NCI-H510A (cell line): Measurements from ENCODE around the gene AHCYL2.
A peak's percentile ranks its signal among the peaks of the same experiment; 100 is the strongest.

Experiments used
- DNase-seq: peaks from one replicate; lab custom pipeline; 2025; lab: John Stamatoyannopoulos, UW

AHCYL2 gene

DNA sequence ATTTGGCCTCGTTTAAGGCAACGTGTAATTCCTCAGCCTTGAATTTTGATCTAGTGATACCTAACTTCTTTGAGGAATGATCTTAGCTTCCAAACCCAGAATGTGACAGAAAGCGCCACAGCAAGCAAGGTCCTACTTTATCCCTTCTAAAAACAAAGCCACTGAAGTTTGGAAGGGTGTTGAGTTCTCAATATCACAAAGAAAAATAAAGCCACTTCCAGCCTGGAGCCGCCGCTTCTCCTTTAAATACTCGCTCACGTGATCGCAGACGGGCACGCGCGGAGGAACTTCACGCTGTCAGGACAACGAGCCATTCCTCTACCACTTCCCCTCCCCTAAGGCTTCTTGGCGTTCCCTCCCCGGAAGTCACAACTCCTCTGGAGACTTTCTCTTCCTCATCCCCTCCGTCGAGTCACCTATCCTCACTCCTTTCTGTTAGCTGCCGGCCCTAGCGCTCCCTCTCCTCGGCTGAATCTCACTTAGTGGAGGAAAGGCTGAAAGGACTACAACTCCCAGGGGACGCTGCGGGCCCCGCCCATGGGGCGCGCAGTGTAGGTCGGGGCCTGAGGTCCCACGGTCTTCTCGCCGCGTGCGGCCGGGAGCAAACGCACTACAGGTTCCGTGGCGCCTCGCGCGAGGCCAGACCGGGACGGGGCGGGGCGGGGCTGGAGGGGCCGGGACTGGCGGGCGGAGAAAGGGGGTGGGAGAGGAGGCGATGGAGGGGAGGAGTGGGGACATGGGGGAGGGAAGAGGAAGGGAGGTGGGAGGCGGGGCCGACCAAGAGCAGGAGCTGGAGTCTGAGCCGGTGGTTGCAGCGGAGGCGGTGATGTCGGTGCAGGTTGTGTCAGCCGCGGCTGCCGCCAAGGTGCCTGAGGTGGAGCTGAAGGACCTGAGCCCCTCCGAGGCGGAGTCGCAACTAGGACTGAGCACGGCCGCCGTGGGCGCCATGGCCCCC, at the start of gene AHCYL2:
AHCYL2 (plus strand) TSS at position 780 of the 955 bp plus-strand sequence.
- DNase-seq, result peak; percentile 82

DNA sequence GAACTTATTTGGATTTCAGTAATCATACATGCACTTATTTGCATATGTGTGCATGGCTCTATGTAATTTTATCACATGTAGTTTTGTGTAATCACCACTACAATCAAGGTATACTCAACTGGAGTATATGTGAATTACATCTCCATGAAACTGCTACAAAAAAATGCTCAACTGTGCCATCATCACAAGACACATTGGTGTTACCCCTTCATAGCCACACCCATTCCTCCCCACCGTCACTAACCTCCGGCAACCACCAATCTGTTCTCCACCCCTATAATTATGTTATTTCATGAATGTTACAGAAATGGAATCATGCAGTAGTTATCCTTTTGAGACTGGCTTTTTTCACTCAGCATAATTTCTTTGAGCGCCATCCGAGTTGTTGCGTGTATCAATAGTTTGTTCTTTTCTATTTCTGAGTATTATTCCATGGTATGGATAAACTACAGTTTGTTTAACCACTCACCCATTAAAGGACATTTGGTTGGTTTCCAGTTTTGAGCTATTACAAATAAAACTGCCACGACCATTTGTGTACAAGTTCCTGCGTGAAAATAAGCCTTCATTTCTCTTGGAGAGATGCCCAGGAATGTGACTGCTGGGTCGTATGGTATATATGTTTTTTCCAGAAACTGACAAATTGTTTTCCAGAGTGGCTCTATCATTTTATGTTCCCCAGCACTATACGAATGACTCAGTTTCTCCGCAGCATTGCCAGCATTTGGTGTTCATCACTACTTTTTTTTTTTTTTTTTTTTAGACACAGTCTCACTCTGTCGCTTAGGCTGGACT, 47.7 kb upstream of the AHCYL2 start:
- no peak for DNase-seq

DNA sequence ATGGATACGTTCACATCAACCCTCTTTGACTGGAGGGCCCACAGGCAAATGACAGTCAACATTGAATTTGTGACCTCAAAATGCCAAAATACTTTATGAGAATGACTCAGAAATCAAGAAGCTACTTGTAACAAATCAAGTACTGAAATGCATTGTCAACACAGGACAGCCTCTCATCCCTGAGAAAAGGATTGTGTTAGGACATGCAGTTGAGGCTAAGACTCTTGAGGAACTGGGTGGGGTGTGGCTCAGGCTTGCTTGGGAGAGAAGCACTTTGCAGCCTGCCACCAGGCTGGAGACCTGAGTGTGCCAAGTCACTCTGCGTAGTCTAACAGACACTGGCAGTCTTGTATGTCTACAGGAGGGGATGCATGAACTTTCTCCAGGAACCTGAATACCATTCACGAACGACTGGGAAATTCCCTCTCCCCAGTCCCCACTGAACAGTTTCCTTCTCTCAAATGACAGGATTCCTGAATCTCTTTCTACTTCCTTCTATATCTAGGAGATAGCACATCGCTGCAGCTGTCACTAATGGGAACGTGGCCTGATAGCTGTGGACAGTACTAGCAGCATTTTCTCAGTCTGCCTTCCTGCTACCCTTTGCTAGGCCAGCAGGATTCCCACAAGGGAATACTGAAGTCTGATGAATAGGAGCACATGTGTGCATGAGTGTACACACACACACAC, 39.7 kb upstream of the AHCYL2 start:
- no peak for DNase-seq

DNA sequence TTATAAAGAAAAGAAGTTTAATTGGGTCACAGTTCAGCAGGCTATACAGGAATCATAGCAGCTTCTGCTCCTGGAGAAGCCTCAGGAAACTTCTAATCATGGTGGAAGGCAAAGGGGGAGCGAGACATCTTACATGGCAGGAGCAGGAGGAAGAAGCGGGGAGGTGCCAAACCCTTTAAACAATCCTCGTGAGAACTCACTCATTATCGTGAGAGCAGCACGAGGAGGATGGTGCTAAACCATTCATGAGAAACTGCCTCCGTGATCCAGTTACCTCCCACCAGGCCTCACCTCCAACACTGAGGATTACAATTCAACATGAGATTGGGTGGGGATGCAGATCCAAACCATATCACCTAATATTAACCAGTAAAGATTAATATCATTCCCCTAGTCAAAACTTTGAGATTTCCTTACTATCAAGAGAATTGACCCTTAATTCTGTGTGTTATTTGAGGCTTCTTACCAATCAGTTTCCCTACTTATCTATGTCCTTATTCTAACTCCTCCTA, 38.0 kb upstream of the AHCYL2 start:
- DNase-seq, result no peak

DNA sequence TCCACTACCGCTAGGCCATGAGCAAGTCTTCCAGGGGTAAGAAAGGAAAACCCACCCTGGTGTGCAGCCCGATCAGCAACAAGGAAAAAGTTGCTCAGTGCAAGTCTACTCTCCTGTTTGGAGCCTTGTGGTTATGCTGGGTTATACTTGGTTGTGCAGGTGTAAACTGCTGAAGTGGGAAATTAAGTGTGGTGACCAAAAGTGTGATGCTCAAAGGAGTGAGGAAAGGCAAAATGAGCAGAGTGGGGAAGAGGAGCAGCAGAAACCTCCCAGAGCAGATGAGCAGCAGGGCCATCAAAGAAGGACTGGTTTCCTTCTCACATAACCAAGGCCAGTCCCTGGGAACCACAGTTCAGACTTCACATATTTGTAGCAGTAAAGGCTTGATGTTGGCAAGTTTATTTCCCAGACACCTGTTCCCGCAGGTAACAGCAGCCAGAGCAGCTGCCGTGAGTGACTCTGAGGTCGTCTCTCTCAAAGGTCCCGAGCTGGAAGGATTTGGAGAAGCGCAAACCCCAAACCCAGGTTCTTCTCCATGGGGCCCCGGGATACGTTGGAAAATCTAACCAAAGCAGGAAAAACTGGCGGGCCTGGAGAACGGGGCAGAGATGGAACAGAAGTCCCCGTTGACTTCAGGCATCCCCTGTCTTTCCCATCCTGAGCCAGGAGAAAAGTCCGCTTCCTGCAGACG, 37.0 kb upstream of the AHCYL2 start:
- no peak for DNase-seq

DNA sequence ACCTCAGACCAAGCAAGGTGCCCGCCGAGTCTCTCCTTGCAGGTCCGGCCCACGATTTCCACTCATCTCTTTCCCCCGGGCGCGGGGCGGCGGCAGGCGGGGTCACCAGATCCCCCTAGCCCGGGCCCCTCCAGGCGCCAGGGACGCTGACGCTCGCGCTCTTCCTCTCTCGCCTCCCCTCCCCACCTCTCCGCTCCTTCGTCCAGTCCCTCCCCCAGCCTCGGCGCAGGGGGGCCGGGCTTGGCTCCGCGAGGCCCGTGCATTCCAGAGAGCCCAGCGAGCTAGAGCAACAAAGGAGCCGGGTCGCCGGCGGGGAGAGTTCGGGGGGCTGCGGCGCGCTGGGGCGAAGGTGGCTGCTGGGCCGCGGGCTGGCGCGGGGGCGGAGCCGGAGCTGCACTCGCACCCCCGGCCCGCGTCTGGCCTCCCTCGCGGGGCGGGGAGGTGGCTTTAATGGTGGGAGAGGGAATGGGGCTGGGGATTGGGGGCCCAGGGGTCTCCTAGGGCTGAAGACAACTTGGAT, 36.4 kb upstream of the AHCYL2 start, which contains the start of gene SMO:
SMO (plus strand) TSS at position 262 of the 520 bp plus-strand sequence. CDS start 519 bp downstream, outside the sequence.
- peak; percentile 26 for DNase-seq

DNA sequence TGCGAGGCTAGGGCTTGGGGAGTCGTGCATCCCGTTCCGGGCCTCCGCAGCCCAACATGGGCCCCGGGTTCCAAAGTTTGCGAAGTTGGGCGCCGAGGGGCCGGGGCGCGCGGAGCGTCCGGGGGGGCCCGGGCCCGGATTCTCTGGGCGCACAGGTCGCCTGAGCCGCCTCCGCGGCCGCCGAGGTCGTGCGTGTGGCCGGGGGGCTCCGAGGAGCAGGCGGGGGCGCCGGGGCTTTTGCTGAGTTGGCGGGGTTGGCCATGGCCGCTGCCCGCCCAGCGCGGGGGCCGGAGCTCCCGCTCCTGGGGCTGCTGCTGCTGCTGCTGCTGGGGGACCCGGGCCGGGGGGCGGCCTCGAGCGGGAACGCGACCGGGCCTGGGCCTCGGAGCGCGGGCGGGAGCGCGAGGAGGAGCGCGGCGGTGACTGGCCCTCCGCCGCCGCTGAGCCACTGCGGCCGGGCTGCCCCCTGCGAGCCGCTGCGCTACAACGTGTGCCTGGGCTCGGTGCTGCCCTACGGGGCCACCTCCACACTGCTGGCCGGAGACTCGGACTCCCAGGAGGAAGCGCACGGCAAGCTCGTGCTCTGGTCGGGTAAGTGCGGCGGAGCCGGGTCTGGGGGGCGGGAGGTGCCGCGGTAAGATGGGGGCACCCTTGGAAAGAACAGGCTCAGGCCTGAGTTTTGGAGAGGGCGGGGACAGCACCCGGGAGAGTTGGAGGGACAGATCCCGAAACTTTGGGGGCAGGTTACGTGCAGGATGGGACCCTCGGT, 35.8 kb upstream of the AHCYL2 start:
- no peak for DNase-seq

DNA sequence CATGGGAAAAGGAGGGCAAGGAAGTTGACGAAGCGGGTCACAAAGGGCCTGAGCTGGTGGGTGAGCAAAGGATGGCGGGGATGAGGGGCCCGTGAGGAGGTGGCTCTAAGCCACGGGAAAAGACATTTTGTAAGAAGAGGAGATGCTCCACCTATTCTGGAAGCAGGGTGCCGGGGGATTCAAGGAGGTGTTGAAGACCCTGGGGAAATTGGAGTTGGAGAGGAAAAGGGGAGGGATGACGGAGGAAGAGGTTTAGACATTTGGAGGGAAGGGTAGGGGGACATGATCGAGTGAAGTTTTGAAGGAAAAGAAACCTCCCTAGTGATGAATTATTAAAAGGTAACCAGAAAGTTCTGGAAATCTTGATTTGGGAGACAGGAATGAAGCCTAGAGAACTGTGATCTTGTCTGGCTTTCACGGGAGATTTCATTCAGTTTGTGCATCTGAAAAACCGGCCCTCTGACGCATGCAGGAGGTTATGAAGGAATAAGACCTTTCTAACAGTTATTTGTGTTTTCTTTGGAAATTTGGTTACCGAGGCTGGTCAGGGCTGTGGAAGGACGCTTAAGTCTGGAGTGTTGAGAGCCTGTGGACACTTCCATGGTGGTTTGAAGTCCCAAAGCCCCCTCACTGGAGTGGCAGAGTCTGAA, 35.0 kb upstream of the AHCYL2 start:
- no peak for DNase-seq

DNA sequence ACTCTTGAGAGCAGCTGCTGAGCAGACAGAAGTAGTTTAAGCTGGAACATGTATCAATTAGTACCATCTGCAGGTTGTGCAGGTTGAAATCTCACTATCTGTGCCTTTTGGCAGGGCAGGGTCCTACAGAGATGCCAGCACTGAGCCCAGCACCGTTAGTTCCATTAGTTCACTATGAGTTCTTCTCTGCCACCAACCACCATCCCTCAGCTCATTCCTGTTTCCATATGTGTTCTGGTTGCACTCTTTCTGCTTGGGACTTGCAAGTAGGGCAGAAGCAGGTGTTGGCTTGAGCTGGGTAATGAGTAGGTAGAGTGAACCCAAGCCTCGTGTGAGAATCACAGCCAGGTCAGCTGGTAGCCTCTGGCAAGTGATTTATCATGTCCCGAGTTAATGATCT, 33.6 kb upstream of the AHCYL2 start:
- no peak for DNase-seq

DNA sequence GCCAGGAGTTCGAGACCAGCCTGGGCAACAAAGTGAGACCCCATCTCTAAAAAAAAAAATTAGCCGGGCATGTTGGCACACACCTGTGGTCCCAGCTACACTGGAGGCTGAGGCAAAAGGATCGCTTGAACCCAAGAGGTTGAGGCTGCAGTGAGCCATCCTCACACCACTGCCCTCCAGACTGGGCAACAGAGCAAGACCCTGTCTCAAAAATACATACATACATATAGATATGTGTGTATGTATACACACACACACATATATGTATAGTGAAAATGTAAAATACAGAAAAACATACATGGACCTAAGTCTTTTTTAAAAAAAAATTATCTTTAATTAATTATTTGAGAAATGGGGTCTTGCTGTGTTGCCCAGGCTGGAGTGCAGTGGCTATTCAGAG, 30.9 kb upstream of the AHCYL2 start:
- DNase-seq, result no peak

DNA sequence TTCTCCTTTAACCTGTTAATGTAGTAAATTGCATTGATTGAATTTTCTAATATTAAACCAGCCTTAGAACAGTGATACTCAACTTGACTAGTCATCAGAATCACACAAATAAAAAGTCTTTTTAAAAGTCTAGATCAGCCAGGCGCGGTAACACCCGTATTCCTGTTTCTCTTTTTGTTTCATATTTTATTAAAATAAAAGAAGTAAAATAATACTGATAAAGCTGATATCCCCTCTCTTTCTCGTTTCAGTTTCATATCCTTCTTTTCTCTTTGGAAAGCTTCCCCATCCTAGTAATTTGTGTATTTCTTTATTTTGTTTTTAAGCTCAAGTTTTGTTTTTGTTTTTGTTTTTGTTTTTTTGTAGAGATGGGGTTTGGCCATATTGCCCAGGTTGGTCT, 27.1 kb upstream of the AHCYL2 start:
- no peak for DNase-seq

DNA sequence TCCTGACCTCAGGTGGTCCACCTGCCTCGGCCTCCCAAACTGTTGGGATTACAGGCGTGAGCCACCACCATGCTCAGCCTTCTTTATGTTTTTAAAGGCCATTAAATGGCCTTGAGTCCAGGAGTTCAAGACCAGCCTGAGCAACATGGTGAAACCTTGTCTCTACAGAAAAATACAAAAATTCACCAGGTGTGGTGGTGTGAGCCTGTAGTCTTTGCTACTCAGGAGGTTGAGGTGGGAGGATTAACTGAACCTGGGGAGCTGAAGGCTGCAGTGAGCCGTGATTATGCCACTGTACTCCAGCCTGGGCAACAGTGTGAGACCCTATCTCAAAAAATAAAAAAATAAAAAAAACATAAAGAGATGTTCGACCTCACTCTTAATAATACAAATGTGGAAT, 25.4 kb upstream of the AHCYL2 start:
- DNase-seq, result no peak

DNA sequence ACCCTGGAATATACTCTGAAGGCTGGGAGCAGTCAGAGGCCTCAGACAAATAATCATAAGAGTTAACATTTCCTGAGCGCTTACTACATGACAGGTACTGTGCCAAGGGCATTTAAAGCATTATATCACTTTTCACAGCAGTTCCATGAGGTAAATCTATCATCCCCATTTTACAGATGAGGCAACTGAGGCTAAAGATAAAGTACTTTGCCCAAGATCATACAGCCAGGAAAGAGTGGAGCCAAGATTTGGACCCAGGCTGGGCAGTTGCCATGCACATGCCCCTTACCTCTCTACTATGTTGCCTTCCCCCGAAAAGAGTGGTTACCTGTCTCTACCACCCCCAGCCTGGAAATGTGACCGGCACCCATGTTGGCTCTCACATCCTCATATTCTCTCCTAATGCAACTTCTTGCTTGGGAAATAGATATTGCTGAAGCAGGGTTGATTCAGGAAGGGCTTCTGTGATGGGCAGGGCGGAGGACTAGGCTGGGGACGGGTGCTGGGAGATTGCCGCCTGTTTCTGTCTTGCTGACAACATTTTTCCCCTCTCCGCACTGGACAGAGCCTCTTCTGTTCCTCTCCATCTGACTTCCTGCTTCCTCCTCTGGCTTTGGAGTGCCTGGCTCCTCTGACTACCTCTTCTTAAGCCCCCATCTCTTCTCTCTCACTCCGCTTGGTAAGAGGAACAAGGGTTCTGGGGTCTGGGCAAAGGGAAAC, 22.6 kb upstream of the AHCYL2 start:
- DNase-seq, result no peak

DNA sequence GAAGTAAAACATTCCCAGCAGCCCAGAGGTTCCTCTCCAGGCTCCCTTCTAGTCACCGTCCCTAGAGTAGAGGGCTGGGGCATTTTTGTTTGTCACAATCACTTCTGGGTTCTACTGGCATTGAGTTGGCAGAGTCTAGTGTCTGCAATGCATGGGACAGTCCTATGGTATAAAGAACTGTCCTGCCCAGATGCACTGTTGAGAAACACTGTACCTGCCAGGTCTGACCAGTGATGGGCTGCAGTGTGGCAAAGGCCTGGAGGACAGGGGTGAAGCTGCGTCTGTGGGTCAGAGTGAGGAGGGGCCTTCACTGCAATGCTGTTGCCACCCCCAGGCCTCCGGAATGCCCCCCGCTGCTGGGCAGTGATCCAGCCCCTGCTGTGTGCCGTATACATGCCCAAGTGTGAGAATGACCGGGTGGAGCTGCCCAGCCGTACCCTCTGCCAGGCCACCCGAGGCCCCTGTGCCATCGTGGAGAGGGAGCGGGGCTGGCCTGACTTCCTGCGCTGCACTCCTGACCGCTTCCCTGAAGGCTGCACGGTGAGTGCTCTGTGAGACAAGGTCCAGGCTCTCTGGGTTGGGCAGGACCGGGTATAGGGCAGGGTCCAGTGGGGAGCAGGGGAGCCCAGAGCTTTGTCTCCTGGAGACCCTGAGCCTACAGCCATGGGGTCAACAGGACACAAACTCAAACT, 21.6 kb upstream of the AHCYL2 start:
- DNase-seq, result no peak

DNA sequence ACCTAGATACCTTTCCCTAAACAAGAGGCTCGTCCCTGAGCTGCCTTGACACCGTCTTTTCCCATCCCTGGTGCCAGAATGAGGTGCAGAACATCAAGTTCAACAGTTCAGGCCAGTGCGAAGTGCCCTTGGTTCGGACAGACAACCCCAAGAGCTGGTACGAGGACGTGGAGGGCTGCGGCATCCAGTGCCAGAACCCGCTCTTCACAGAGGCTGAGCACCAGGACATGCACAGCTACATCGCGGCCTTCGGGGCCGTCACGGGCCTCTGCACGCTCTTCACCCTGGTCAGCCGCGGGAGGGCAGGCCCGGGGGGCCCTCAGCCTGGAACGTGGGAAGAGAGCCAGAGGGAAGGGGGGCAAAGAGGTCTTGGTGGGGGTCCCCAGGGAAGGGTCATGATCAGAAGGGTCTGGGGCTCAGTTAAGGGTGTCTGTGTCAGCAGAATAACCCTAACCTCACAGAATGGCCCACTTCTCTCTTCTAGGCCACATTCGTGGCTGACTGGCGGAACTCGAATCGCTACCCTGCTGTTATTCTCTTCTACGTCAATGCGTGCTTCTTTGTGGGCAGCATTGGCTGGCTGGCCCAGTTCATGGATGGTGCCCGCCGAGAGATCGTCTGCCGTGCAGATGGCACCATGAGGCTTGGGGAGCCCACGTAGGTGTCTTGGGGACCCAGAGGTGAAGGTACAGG, 19.6 kb upstream of the AHCYL2 start:
- no peak for DNase-seq

DNA sequence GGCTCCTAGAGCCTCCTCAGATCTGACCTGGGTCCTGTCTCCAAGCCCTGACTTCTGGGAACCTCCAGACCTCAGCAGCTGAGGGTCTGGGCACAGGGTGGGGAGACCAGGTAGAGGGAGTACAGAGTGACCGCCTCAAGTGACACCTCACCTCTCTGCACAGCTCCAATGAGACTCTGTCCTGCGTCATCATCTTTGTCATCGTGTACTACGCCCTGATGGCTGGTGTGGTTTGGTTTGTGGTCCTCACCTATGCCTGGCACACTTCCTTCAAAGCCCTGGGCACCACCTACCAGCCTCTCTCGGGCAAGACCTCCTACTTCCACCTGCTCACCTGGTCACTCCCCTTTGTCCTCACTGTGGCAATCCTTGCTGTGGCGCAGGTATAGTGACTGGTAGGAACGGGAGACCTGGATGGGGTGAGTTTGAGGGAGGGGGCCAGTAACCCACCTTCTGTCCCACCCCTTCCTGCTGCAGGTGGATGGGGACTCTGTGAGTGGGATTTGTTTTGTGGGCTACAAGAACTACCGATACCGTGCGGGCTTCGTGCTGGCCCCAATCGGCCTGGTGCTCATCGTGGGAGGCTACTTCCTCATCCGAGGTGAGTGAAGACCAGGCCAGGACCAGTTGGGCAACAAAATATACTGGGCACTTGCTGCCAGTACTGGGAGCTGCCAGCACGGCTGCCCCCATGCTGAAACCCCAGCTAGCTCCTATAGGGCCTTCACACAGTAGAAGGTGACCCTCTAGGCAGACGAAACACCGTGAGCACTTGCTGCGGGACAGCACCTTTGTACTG, 18.6 kb upstream of the AHCYL2 start:
- DNase-seq, result no peak

DNA sequence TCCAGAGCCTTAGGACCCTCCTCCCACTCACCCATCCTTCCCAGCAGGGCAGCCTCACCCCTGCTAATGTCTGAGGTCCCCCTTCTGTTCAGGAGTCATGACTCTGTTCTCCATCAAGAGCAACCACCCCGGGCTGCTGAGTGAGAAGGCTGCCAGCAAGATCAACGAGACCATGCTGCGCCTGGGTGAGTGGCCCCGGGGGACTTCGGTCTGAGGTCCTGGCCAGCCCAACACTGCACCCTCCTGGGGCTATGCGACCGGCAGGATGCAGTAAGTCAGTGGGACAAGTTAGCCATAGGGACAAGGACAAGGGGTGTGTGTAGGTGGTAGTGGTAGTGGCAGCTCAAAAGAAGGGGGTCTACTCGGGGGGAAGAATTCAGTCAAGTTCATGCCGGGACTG, 16.2 kb upstream of the AHCYL2 start:
- DNase-seq, result no peak
